Right hindlimb (tissue), 1 donor: ENCODE measurements around the gene SLC16A7.
"Not testable (repeated sequence)": the region's sequence is repeated elsewhere in the genome, so short reads cannot be mapped to it uniquely, and the experiment has no call there.

Experiments
- DNase-seq: peaks from one replicate; pipeline ENCODE4 v3.0.0-alpha.2; 2018

SLC16A7 gene, protein sequence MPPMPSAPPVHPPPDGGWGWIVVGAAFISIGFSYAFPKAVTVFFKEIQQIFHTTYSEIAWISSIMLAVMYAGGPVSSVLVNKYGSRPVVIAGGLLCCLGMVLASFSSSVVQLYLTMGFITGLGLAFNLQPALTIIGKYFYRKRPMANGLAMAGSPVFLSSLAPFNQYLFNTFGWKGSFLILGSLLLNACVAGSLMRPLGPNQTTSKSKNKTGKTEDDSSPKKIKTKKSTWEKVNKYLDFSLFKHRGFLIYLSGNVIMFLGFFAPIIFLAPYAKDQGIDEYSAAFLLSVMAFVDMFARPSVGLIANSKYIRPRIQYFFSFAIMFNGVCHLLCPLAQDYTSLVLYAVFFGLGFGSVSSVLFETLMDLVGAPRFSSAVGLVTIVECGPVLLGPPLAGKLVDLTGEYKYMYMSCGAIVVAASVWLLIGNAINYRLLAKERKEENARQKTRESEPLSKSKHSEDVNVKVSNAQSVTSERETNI

DNA sequence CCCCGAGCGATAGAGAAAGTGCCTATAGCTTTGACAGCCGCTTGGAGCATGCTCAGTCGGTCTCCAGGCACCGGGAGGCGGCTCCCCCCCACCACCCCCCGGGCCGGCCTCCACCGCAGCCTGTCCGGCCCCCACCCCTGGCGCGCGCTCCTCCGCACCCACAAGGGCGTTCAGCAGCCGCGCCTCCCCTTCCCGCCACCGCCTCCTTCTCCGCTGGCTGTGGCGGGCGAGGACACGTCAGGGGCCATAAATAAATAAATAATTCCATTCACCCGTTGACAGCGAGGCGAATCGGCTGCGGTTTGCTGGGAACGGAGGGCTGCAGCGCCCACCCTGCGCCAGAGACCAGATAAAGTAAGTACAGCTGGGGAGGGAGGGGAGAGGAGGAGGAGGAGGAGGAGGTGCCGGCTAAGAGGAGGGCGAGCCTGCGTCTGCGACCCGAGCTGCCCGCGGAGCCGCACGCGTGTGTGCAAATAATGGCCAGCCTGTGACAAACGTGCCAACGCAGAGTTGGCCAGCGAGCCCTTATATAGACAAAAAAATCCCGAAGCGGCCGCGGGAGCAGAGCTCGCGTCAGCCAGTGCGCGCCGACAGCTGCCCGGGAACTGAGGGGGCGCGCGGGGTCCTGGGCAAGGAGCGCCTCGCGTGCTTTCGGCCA lies at the start of gene SLC16A7:
Gene SLC16A7, plus strand, starts transcription at position 147 of the 658 bp plus-strand sequence. CDS start 108,773 bp downstream, outside the sequence.
- peak; percentile 95 for DNase-seq

DNA sequence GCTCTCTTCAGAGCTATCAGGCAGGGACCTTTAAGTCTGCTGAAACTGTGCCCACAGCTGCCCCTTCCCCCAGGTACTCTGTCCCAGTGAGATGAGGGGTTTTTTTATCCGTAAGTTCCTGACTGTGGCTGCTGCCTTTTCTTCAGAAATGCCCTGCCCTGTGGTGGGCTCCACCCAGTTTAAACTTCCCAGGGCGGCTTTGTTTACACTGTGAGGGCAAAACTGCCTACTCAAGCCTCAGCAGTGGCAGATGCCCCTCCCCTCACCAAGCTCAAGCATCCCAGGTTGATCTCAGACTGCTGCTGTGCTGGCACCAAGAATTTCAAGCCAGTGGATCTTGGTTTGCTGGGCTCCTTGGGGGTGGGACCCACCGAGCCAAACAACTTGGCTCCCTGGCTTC lies 46.9 kb upstream of the SLC16A7 start:
- DNase-seq, result no peak

DNA sequence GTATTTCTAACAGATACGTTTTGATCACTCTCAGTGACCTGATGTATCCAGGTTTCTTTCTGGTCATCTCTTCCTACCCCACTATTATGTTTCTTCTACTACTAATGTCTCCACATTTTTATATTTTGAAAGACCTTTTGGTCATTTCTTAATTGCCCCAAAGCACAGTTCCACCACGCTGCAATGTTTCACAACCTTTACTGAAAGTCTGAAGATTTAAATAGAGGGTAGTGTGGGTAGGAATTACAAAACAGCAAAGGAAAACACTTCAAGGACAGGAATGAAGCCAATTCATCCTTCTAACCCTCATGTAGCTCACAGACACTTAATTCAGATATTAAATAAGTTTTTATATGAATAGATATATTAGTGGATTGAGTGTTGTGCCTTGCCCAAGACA lies 36.1 kb upstream of the SLC16A7 start:
- DNase-seq, result no peak

DNA sequence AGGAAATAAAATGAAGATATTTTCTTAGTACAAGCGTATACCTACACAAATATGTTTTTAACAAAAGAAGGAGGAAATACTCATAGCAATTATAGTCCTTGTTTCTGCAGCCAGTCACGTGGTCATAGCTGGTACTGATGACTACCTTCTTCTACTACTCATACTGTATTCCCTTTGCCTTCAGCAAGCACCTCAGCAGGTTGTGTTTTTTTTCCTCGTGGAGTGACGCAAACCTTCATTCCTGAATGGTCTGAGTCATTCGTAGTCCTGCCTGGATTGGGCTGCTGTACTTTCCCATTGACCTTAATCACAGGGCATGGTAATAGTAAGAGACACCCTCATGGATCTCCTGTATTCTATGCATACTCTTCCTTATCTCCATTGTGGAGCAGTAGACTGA lies 25.7 kb upstream of the SLC16A7 start:
- no peak for DNase-seq

DNA sequence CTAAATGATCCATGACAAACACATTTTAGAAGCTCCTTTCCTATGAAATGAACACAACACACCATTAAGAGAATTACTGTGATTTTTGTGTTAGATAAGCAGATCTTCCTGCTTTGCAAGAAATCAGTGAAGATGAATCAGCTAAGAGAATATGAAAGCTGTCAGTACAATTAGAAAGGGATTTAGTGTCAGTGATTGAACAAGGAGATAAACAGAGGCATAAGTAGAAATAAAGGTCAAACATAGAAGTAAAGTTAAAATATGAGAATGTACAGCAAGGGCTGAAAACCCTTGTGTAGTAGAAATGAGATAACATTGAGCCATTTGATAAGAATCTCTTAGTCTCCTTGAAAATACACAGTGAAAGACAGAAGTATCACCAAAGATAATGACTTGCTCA lies 21.4 kb upstream of the SLC16A7 start:
- DNase-seq, result no peak

DNA sequence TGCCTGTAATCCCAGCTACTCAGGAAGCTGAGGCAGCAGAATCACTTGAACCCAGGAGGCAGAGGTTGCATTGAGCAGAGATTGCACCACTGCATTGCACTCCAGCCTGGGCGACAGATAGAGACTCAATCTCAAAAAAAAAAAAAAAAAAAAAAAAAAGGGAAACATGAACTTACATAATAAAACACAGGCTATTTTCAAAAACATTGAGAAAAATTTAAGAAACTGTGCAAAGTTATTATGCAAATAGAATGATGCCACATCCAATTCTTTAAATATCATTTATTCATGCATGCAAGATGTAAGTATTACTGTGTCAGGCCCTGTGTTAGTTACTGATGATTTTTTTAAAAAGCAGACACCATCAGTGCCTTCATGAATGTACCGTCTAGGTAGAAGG lies 20.0 kb upstream of the SLC16A7 start:
- DNase-seq, result no peak

DNA sequence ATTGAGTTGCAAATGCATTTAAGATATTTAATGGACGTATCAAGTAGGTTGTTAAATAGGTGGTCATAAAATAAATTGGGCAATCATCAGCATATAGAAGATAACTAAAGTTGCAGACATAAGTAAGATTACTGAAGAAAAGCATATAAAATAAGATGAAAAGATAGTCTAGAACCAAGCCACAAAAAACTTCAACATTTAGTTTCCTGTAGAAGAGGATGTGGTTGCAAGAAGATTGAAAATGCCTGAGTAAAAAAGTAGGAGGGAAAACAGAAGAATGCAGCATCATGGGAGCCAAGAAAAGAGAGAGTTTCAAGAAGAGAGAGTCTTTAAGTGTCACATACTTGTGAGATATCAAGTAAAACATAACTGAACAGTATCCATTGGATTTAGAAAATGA lies 17.6 kb upstream of the SLC16A7 start:
- no peak for DNase-seq

DNA sequence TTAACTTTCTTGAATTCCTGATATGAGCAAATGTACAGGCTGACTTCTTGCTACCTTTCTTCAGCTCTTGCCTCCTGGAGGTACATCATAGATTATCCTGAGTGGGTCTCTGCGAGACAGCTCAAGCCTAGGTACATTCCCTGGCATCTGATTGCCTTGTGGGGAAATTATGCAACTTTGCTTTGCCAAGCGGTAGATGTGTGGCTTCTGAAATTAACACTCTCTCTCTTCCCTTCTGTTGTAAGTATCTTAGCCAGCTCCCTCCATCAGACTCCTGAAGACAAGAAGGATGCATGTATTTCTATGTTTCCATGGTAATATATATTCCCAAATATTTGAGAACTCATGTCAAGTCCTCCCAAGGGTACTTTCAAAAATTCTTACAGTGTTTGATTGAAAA lies 16.2 kb upstream of the SLC16A7 start:
- DNase-seq, result no peak

DNA sequence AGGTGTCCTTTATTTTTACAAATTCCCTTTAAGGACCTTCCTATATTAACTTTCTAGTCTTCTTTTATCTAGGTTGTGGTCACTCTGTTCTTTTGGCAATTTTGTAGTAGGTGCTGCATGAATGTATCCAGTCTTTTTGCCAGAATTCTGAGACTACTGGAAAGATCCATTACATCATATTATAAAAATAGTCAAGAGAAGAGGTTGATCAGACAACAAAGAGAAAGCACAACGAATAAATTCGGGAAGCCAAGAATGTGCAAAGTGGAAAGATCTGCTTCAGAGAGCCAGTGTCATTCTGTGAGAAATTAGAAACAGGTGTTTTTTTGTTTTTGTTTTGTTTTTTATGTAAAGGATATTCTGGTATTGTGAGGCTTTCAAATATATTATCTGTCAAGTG lies 15.8 kb upstream of the SLC16A7 start:
- no peak for DNase-seq

DNA sequence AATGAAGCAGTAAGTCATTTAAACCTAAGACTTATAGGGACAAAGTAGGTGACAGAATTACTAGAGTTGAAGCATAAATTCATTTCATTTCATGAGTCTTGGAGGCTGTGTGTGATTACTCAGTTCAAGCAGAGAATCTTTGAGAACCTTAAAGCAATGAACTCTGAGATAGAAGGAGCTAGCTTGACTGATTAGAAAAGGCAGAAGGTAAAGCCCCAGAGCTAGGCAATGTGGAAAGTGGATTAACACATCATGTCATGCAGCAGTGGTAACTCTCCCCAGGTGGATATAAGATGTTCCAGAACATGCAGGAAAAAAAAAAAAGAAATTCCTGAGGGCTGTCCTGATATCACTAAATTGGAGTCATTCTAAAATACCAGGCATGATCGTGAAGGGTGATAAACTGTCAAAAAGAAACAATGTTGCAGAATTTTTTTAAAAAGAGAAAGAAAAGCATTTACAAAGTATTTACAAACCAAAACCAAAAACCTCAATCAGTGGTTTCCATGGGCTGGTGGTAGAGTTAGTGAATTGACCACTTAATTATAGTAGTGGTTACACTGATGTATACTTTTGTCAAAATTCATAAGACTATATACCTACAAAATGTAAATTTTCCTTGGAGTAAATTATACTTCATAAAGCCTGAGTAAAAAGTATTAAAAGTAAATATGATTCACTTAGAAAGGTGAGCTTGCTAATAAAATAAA lies 12.7 kb upstream of the SLC16A7 start:
- DNase-seq, result no peak

DNA sequence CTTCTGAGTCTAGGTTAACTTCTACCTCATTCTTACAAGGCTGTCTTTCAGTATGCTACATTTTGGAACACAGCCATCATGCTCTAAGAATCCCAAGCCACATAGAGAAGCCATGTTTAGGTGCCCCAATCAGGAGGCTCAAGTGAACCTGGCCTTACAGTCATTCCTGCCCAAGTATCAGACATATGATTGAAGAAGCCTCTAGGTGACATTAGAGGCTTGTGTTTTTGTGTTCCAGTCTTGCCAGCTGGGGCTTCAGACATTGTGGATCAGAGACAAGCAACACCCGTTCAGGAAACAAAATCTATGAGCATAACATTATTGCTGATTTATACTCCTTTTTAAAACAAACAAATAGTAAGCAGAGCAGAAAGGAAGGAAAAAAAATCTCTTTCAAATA lies 8.1 kb upstream of the SLC16A7 start:
- DNase-seq, result no peak

DNA sequence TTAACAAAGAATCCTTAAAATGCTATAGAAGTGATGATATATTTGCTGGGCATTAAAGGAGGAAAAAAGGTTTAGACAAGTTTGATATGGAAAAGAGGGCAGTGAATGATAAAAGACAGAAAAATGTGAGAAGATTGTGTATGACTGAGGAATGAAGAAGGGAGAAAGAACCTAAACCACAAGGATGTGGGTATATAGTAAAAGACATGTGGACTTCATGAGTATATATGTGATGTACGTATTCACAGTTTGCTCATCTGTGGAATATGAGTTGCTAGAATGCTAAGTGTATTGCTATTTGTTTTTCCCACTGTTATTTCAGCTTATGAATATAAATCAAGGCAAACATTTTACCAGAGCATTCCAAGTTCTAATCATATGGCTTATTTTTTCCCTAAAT lies 2.1 kb upstream of the SLC16A7 start:
- no peak for DNase-seq

DNA sequence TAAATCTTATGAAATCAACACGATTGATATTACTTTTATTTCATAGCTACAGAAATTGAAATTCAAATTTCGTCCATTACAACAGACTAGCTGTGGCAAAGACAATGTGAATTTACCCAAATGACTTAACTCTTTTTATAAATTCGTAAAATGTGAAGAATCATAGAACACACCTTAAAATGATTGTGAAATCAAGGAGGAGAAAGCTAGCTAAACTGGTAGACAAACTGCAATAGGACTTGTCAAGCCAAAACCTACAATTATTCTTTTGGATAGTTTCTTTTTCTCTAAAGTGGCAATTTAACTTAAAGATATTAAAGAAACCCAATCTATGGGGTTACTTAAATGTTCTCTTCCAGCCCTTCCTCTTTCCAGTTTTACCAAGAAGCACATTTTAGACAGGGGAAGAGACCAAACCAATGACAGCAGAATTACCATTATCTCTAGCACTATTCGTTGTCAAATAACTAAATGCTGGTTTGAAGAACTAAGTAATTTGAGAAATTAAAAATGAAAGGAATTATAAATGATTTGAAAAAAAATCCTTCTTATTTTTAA lies 807 bp upstream of the SLC16A7 start:
- DNase-seq, result no peak

DNA sequence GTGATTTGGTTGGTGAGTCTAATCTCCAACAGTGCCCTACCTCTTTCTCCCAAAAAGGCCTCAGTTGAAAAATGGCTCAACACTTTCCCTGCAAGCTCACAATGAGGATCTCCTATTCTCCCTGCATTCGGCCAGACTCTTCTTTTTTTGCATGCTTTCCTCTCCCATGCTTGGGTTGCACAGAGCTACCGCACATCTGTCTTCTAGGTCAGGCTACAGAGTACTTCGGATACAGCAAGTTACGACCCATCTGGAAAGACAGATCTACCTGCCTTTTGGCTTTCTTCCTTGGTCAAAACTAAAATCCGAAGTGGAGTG lies 305 bp upstream of the SLC16A7 start:
- no peak for DNase-seq

DNA sequence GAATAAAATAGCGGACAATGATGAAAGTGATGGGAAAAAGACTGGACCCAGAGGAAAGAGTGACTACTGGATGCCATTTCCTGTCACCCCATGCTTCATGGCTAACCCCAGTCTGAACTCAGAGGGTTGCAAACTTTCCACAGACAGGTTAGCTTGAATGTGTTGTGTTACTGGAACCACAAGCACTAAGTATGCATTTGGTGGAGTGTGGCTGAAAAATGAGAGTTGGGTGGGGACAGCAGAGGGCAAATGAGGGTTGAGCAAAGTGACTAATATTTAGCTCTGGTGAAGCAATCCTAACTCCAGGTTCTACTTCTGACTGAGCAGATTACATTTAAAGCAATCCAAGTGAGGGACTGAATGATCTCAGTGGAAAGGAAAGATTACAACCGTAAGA lies 1.6 kb downstream of the SLC16A7 start:
- DNase-seq, result peak; percentile 73

DNA sequence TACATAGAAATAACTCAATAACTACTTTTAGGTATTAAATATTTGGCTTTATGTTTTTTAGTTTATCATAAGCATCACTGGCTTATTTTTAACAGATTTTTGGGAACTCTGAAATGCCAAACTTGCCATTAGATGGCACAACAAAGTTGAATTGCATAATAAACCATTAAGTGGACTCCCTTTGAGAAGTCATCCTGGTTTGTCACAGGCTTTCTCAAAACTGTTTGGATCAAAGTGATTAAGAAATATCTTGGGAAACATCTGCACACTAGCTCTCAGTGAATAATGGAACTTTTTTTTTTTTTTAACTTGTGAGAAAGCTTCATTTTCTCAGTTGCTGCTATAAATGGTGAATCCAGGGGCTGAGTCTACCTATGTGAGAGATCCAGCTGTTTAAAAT lies 4.3 kb downstream of the SLC16A7 start:
- DNase-seq, result no peak

DNA sequence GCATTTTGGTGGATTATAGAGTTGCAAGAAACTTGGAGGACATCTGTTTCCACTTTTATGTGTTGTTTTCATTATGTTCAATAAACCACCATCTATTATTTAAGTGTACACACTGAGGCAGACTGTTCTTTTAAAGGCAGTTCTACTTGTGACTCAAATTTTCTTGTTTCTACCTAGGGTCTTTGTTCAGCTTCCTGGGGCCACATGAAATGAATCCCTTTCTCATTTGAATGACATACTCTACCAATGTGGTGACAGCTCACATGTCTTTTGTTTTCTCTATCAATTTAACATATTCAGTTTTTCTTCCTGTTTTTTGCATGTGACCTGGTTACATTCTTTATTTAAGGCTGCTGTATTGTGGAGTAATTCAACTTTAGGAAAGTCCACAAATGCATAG lies 7.9 kb downstream of the SLC16A7 start:
- no peak for DNase-seq

DNA sequence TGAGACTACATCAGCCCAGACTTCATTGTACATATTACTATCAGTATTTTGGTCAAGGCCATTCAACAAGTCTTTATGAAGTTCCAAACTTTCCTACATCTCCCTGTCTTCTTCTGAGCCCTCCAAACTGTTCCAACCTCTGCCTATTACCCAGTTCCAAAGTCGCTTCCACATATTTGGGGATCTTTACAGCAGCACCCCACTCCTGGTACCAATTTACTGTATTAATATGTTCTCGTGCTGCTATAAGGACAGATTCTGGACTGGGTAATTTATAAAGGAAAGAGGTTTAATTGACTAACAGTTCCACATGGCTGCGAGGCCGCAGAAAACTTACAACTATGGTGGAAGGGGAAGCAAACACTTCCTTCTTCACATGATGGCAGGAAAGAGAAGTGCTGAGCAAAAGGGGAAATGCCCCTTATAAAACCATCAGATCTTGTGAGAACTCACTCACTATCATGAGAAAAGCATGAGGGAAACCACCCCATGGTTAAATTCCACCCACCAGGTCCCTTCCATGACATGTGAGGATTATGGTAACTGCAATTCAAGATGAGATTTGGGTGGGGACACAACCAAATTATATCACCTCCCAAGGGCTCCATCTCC lies 17.1 kb downstream of the SLC16A7 start:
- not testable (repeated sequence) for DNase-seq

DNA sequence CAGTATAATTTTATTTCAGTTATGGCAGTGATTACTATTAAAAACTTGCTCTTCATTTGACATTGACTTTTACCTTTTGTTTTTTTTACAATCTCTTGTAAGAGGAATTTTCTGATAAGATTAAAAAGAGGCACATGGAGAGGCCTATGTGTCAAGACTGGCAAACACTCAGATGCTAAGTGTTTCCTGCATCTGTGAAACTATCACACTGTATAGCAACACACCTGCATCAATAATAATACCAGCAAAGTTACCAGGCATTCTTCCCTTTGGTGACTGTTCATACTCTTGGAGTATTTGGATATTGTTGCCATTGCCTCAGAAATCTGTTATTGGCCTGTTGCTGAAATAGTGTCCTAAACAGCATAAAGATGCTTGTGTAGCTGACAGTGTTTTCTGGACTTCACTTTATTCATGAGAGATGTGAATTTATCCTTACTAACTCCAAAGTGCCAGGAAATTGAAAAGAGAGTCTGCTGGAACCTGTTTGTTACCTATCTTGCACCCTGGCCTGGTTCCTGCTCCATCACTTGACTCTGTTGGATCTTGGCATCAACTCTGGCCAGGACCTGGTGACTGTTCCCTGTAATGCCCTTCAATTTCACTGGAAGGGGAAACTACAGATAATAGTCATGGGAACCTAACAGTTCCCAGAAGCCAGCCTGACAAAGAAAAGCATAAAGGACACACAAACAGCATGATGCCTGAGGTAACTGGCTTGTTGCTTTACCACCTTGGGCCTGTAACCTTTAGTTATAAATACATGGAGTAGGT lies 19.8 kb downstream of the SLC16A7 start:
- DNase-seq, result no peak

DNA sequence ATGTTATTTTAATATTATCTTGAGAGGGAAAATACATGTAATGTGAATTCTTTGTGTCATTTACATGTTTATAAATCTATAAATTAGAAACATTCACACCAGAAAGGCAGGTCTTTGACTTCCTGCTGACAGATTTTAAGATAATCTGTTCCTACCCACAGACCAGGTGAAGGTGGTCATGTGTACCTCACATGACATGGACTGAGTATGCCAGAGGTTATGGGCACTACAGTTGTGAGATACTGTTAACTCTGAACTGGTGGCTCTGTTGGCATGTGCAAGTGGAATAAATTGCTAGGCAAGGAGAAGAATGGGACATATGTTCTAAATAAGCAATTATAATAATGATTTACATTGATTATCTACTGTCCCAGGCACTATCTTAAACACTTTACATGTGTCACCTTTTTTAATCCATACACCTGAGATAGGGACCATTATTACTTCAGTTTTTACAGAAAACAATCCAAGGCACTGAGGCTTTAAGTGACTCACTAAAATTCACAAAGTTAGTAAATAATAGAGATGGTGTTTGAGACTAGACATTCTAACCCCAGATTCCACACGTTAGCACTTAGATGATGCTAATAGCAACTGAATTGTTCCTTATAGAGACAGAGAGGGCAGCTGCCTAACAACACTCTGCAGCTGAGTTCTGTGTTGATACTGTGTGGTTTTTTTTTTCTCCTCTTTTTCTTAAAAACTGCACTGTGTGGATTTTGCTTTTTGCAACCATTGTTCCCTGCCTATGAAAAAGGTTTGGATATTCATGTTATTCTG lies 23.8 kb downstream of the SLC16A7 start:
- no peak for DNase-seq

DNA sequence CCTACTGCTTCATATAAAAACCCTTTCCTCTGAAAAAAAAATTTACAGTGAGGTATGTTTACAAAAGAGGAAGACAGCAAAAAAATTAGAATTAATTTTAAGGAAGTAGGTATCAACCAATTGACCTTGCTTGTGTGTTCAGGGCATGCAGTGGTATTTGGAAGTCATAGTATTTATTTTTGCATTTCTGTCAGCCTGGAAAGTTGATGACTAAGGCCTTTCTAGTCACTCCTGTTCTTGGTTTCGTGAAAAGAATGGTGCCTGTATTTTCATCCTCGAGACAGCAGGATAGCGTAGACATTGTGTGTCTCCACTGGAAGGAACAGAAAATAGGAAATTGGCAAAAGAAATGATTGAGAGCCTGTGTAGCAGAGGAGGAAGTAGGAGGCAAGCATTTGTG lies 24.5 kb downstream of the SLC16A7 start:
- no peak for DNase-seq
